NK-92 (cell line): ENCODE measurements around the gene VIPAS39.

Experiments used
- DNase-seq: peaks from one replicate; lab custom pipeline; 2025; ENCODE audit not compliant: unreplicated experiment; lab: John Stamatoyannopoulos, UW

The VIPAS39 gene

DNA sequence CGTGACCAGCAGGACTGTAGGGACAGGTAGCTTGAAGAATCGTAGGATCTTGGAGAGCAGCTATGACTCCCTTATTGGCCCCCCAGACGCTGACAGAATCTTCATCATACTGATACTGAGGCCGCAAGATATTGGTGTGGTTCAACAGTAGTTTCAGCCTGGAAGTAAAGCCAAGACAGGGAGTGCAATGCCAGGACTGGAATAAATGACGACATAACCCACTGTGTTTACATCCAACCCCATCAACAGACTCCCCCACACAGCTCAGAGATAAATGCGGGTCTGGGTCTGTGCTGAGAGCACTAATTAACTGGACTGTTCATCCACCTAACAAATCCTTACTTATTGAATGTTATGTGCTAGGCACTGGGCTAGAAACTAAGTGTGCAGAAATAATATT, 50.7 kb downstream of the VIPAS39 start:
- no peak for DNase-seq

- no peak for DNase-seq
Observed at GRCh38 chr14:77406086-77406485, 51.3 kb downstream of the VIPAS39 start.

DNA sequence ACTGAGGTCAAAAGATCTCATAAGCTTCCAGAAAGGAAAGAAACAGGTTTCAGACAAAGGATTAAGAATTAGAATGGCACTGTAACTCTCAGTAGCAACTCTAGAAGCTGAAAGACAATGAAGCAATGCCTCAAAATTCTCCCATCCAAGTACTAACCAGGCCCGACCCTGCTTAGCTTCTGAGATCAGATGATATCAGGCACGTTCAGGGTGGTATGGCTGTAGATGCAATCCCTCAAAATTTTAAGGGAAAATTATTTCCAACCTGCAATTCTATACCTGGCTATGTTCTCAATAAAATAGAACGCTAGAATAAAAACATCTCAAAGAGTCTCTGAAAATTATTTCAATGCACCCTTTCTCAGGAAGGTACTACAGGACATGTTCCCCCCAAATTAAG, 53.6 kb downstream of the VIPAS39 start:
- DNase-seq: no peak

DNA sequence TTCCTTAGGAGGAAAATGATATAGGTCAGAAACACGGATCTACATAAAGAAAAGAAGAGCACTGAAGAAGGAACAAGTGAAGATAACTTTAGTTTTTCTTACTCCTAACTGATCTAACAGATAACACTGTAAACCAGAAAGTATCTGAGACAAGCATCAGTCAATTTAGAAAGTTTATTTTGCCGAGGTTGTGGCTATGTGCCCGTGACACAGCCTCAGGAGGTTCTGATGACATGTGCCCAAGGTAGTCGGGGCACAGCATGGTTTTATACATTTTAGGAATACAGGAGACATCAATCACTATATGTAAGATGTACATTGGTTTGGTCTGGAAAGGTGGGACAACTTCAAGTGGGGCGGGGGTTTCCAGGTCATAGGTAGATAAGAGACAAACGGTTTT, 57.2 kb downstream of the VIPAS39 start:
- no peak for DNase-seq

GRCh38 chr14:77390188-77390587, 67.2 kb downstream of the VIPAS39 start:
- DNase-seq: no peak

DNA sequence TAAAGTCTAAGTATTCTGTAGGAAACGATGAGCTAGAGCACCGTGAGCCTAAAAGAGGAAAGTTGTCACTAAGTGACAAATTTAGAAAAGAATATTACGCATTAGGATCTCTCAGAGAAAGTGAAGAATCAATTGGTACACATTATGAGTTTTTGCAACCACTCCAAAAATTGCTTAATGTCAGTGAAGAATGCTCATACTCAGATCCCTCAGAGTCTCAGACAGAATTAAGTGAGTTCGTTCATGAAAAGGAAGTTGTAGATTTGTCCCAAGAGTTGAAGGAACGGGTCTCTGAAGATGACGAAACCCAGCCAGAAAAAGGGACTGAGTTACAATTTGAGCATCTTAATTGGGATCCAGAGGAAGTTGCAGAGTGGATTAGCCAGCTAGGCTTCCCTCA, 78.7 kb downstream of the VIPAS39 start:
- no peak for DNase-seq

DNA sequence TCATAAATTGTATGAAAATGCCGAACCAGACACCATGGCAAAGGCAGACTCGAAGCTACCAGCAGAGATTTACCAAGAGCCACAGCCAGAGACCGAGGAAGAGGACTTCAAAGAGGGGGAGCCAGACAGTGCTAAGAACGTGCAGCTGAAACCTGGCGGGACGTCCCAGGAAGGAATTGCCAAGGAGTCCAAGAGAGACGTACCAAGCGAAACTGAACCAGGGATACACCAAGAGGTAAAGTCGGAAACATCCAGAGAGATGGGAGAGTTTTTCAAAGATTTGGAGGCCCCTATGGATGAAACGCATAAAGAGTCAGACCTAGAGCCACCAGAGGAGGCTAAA, 79.9 kb downstream of the VIPAS39 start:
- no peak for DNase-seq

DNA sequence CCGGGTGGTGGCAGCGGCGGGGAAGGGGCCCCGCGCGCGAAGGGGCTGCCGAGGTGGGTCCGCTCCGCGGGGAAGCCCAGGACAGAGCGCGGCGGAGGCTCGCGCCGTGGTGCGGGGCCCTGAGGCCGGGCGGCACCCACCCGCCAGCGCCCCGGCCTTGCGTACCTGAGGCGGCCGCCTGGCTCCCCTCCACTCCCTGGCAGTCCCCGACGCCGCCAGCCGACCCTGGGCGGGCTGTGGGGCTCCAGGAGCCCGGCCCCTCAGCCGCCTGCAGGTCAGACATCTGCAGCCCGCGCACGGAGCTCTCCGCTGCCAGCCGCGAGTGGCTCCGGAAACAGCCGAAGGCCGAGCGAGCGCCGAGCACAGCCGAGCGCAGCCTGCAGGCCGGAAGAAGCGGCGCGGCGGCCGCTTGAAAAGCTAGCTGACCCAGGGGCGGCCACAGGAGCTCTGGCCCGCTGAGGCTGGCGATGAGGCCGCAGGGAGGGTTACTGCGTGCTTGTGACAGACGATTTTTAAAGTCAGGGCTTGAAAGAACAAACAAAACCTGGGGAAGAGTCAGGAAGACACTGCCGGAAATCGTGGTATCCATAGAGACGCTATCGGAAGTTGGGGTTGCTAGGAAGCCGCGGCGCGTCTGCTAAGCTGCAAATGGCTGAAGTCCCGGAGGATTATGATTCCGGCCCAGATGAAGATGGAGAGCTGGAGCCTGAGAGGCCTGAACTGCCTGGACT, 80.5 kb downstream of the VIPAS39 start, which contains the start of the genes SAMD15 and TMED8:
Gene SAMD15 (plus strand): TSS at position 609 of the 731 bp plus-strand sequence. CDS start 40 bp downstream, at position 649.
Gene TMED8 (minus strand): TSS at position 324 of the 731 bp plus-strand sequence. CDS start 41 bp downstream, at position 283.
- no peak for DNase-seq
